Dedifferentiated amniotic fluid mesenchymal stem cell (primary cell): ENCODE data around the gene IGF2BP1.
"Not testable (repeated sequence)": the region's sequence is repeated elsewhere in the genome, so short reads cannot be mapped to it uniquely, and the experiment has no call there.

Experiments used
- DNase-seq: peaks from one replicate; pipeline ENCODE4 v3.0.0-alpha.2; 2016; ENCODE audit errors: extremely low spot score

IGF2BP1 gene

DNA sequence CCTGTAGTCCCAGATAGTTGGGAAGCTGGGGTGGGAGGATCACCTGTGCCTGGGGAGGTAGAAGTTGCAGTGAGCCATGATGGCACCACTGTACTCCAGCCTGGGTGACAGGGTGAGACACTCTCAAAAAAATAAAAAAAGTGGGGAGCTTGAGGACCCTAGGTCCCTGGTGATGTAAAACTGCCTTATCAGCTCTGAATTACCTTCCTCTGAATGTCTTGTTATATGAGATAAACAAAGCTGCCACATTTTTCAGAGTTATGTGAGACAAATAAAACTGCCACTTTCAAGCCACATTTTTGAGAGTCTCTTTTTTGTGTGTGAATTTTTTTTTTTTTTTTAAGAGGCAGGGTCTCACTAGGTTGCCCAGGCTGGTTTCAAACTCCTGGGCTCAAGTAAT lies 103.4 kb downstream of the IGF2BP1 start:
- no peak for DNase-seq

- no peak for DNase-seq
Measured at GRCh38 chr17:49101054-49101534, 103.9 kb downstream of the IGF2BP1 start.

DNA sequence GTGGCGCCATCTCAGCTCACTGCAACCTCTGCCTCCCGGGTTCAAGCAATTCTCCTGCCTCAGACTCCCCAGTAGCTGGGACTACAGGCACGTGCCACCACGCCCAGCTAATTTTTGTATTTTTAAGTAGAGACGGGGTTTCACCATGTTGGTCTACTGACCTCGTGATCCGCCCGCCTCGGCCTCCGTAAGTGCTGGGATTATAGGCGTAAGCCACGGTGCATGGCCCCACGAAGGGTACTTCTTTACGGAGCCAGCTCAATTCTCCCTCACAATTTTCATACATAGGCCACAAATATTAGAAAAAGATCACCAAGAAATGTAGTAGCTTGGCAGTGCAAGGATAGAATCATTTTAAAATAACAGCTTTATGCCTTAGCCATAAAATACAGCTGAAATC lies 106.2 kb downstream of the IGF2BP1 start:
- not testable (repeated sequence) for DNase-seq

- no peak for DNase-seq
Measured at GRCh38 chr17:49104511-49105074, 107.4 kb downstream of the IGF2BP1 start.
